ENCODE measurements around the gene OR9A4. TPM values are rescaled to one million over a fixed set of nuclear protein-coding genes. Genes with fewer than 3 reads are reported as not detected.

The OR9A4 gene
- total and polyA plus RNA-seq, 2 experiments from 2014 or later = not detected

- Histone ChIP-seq H3K27me3 (replicated peaks; ENCODE audit: insufficient read depth) (no peaks in the 10 kb centered on the region), H3K4me1 (ENCODE audit: insufficient read depth) (no peaks in the 10 kb centered on the region), H3K27ac (no peak overlapping the region), H3F3A (ENCODE audit: insufficient read depth) (no peaks in the 10 kb centered on the region), H3K9ac (no peak overlapping the region), H3K9me2 (ENCODE audit: insufficient read depth) (no peaks in the 10 kb centered on the region), H4K20me1 (ENCODE audit: insufficient read depth) (no peaks in the 10 kb centered on the region), H3K4me3 (no peak overlapping the region), H3K4me2 (ENCODE audit: unreplicated experiment) (no peak overlapping the region), H3K79me2 (ENCODE audit: insufficient read depth) (no peaks in the 10 kb centered on the region), H2AFZ (no peak overlapping the region), H3K9me3 (ENCODE audit: low read depth) (no peaks in the 10 kb centered on the region), H3K36me3 (ENCODE audit: low read depth) (no peaks in the 10 kb centered on the region)
- in situ Hi-C loops (cut with MboI) = no loop called here
- TF ChIP-seq EZH2phosphoT487 (IDR thresholded peaks at IDR 0.05; ENCODE audit: insufficient read depth, low read depth) = no peak
- TF ChIP-seq EZH2 (IDR thresholded peaks at IDR 0.05; ENCODE audit: insufficient read depth, poor library complexity, severe bottlenecking) = no peak
- 53 to 60% methylated on average over 5 of the region's 5 CpGs for WGBS, 2 experiments (ENCODE audit: low coverage in 1 of 2, low lambda C conversion rate in 2 of 2, missing lambda C conversion rate in 2 of 2)
- DNase-seq = no peak
Observed at GRCh38 chr7:141930211-141930610, 14.0 kb downstream of the OR9A4 start.

GRCh38 chr7:141941075-141941474 lies 24.9 kb downstream of the OR9A4 start:
- no peaks in the 10 kb centered on the region for H3K36me3 ChIP-seq (ENCODE audit: low read depth)

GRCh38 chr7:141943846-141944245 lies 27.6 kb downstream of the OR9A4 start:
- Histone ChIP-seq H3K9ac (no peak overlapping the region), H3K27me3 (replicated peaks; ENCODE audit: insufficient read depth) (no peaks in the 10 kb centered on the region), H3K27ac (no peak overlapping the region), H3K4me3 (no peak overlapping the region), H4K20me1 (ENCODE audit: insufficient read depth) (no peaks in the 10 kb centered on the region), H3F3A (ENCODE audit: insufficient read depth) (no peaks in the 10 kb centered on the region), H3K79me2 (ENCODE audit: insufficient read depth) (no peaks in the 10 kb centered on the region), H3K4me2 (ENCODE audit: unreplicated experiment) (no peak overlapping the region), H3K9me2 (ENCODE audit: insufficient read depth) (no peaks in the 10 kb centered on the region), H3K9me3 (ENCODE audit: low read depth) (no peaks in the 10 kb centered on the region), H2AFZ (no peak overlapping the region), H3K36me3 (ENCODE audit: low read depth) (no peaks in the 10 kb centered on the region), H3K4me1 (ENCODE audit: insufficient read depth) (peaks cover 6% of the 10 kb centered on the region; the same call in 1 of the 2 replicates)
- in situ Hi-C loops (cut with MboI) = no loop called here
- 0 to 3% methylated on average over 1 of the region's 1 CpG for WGBS, 2 experiments (ENCODE audit: low coverage in 1 of 2, low lambda C conversion rate in 2 of 2, missing lambda C conversion rate in 2 of 2)
- TF ChIP-seq EZH2phosphoT487 (IDR thresholded peaks at IDR 0.05; ENCODE audit: insufficient read depth, low read depth) (no peak), EZH2 (IDR thresholded peaks at IDR 0.05; ENCODE audit: insufficient read depth, poor library complexity, severe bottlenecking) (no peak)
- no peak for DNase-seq

More at GRCh38 chr7:141941075-141941474, 24.9 kb downstream of the OR9A4 start:
- peaks cover 6% of the 10 kb centered on the region; the same call in 1 of the 2 replicates for H3K4me1 ChIP-seq (ENCODE audit: insufficient read depth)
- no peaks in the 10 kb centered on the region for H3K9me3 ChIP-seq (ENCODE audit: low read depth)
- H3K4me3 ChIP-seq = no peak overlapping the region
- H3K9me2 ChIP-seq (ENCODE audit: insufficient read depth) = no peaks in the 10 kb centered on the region
- H4K20me1 ChIP-seq (ENCODE audit: insufficient read depth) = no peaks in the 10 kb centered on the region
- TF ChIP-seq EZH2phosphoT487 (IDR thresholded peaks at IDR 0.05; ENCODE audit: insufficient read depth, low read depth) (no peak), EZH2 (IDR thresholded peaks at IDR 0.05; ENCODE audit: insufficient read depth, poor library complexity, severe bottlenecking) (no peak)
- no peak for DNase-seq
- H3K27ac ChIP-seq = no peak overlapping the region
- H3K27me3 ChIP-seq (replicated peaks; ENCODE audit: insufficient read depth) = no peaks in the 10 kb centered on the region
- 52 to 60% methylated on average over 3 of the region's 3 CpGs for WGBS, 2 experiments (ENCODE audit: low coverage in 1 of 2, low lambda C conversion rate in 2 of 2, missing lambda C conversion rate in 2 of 2)
- H2AFZ ChIP-seq = no peak overlapping the region
- H3K79me2 ChIP-seq (ENCODE audit: insufficient read depth) = no peaks in the 10 kb centered on the region
- no peak overlapping the region for H3K4me2 ChIP-seq (ENCODE audit: unreplicated experiment)
- H3F3A ChIP-seq (ENCODE audit: insufficient read depth) = no peaks in the 10 kb centered on the region
- in situ Hi-C loops (cut with MboI) = no loop called here
- H3K9ac ChIP-seq = no peak overlapping the region

- DNase-seq = no peak
- Histone ChIP-seq H3K36me3 (ENCODE audit: low read depth) (no peaks in the 10 kb centered on the region), H3K9ac (no peak overlapping the region), H3K27ac (peak overlapping the region; percentile 35), H3K9me2 (ENCODE audit: insufficient read depth) (no peaks in the 10 kb centered on the region), H3F3A (ENCODE audit: insufficient read depth) (no peaks in the 10 kb centered on the region), H4K20me1 (ENCODE audit: insufficient read depth) (no peaks in the 10 kb centered on the region), H3K4me2 (ENCODE audit: unreplicated experiment) (no peak overlapping the region), H3K9me3 (ENCODE audit: low read depth) (no peaks in the 10 kb centered on the region), H3K79me2 (ENCODE audit: insufficient read depth) (no peaks in the 10 kb centered on the region), H3K27me3 (replicated peaks; ENCODE audit: insufficient read depth) (no peaks in the 10 kb centered on the region), H2AFZ (no peak overlapping the region), H3K4me1 (ENCODE audit: insufficient read depth) (peaks cover 6% of the 10 kb centered on the region; the same call in 1 of the 2 replicates), H3K4me3 (no peak overlapping the region)
- in situ Hi-C loops (cut with MboI) = no loop called here
- TF ChIP-seq EZH2 (IDR thresholded peaks at IDR 0.05; ENCODE audit: insufficient read depth, poor library complexity, severe bottlenecking) (no peak), EZH2phosphoT487 (IDR thresholded peaks at IDR 0.05; ENCODE audit: insufficient read depth, low read depth) (no peak)
- 57 to 70% methylated on average over 3 of the region's 3 CpGs for WGBS, 2 experiments (ENCODE audit: low coverage in 1 of 2, low lambda C conversion rate in 2 of 2, missing lambda C conversion rate in 2 of 2)
Observed at GRCh38 chr7:141944811-141945210, 28.6 kb downstream of the OR9A4 start.

- in situ Hi-C loops (cut with MboI) = no loop called here
- no peaks in the 10 kb centered on the region for H3K36me3 ChIP-seq (ENCODE audit: low read depth)
- peaks cover 6% of the 10 kb centered on the region; the same call in 1 of the 2 replicates for H3K4me1 ChIP-seq (ENCODE audit: insufficient read depth)
- H3F3A ChIP-seq (ENCODE audit: insufficient read depth) = no peaks in the 10 kb centered on the region
- H3K27me3 ChIP-seq (replicated peaks; ENCODE audit: insufficient read depth) = no peaks in the 10 kb centered on the region
- H4K20me1 ChIP-seq (ENCODE audit: insufficient read depth) = no peaks in the 10 kb centered on the region
- no peaks in the 10 kb centered on the region for H3K79me2 ChIP-seq (ENCODE audit: insufficient read depth)
- no peak overlapping the region for H3K9ac ChIP-seq
- H3K4me2 ChIP-seq (ENCODE audit: unreplicated experiment) = peak overlapping the region; percentile 40
- no peaks in the 10 kb centered on the region for H3K9me3 ChIP-seq (ENCODE audit: low read depth)
- no peak overlapping the region for H2AFZ ChIP-seq
- no peak for TF ChIP-seq EZH2 (IDR thresholded peaks at IDR 0.05; ENCODE audit: insufficient read depth, poor library complexity, severe bottlenecking)
- no peak for TF ChIP-seq EZH2phosphoT487 (IDR thresholded peaks at IDR 0.05; ENCODE audit: insufficient read depth, low read depth)
- H3K4me3 ChIP-seq = no peak overlapping the region
- peak overlapping the region; percentile 38 for H3K27ac ChIP-seq
- no peaks in the 10 kb centered on the region for H3K9me2 ChIP-seq (ENCODE audit: insufficient read depth)
- DNase-seq = peak; percentile 72
- WGBS, 2 experiments (ENCODE audit: low coverage in 1 of 2, low lambda C conversion rate in 2 of 2, missing lambda C conversion rate in 2 of 2) = 2 to 14% methylated on average over 3 of the region's 3 CpGs
Observed at GRCh38 chr7:141945356-141945755, 29.2 kb downstream of the OR9A4 start.

All from GM23248 (cell line).